Left lobe of liver (tissue), 2 donors: ENCODE data around the gene PIGZ. TPM values are rescaled to one million over a fixed set of nuclear protein-coding genes. Genes with fewer than 3 reads are reported as not detected.

Experiments used
- ATAC-seq: fragments of 200-7000 bp; cut with Tn5 transposase; one replicate; pipeline ENCODE4 v1.9.1; 2020; ENCODE audit warnings: mild to moderate bottlenecking, moderate library complexity
- DNase-seq: peaks from one replicate; pipeline ENCODE4 v3.0.0-alpha.2; 2020; ENCODE audit warnings: low spot score
- total RNA-seq: library from RNA; stranded (reverse); gene quantifications from one replicate; pipeline ENCODE4 v1.2.1, GENCODE V29; 2021
- donor health status: DM: no; HTN: no; CAD: no; lungs with moderate emphysema.
- donor health status: DM: no; HTN: yes; CAD: no.

PIGZ gene
- total RNA-seq, 1 donor from 2014 or later, result 3.8 TPM

DNA sequence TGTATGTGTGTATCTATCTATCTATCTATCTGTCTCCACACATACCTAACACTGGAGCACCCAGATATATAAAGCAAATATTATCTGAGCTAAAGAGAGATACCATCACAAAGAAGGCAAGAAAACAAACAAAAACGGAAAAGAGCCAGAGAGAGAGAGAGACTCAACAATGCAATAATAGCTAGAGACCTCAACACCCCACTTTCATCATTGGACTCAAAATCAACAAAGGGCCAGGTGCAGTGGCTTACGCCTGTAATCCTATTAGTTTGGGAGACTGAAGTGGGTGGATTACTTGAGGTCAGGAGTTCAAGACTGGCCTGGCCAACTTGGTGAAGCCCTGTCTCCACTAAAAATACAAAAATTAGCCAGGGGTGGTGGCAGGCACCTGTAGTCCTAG, 49.7 kb downstream of the PIGZ start:
- ATAC-seq (no peak), DNase-seq (no peak)

DNA sequence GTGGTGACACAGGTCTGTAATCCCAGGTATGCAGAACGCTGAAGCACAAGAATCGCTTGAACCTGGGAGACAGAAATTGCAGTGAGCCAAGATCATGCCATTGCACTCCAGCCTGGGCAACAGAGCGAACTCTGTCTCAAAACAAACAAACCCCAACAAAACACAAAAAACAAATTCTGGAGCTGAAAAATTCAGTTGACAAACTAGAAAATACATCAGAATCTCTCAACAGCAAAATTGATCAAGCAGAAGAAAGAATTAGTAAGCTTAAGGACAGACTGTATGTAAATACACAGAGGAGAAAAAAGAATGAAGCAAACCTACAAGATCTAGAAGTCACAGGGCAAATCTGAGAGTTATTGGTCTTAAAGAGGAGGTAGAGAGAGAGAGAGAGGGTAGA, 51.6 kb downstream of the PIGZ start:
- no peak for ATAC-seq
- DNase-seq, result no peak

DNA sequence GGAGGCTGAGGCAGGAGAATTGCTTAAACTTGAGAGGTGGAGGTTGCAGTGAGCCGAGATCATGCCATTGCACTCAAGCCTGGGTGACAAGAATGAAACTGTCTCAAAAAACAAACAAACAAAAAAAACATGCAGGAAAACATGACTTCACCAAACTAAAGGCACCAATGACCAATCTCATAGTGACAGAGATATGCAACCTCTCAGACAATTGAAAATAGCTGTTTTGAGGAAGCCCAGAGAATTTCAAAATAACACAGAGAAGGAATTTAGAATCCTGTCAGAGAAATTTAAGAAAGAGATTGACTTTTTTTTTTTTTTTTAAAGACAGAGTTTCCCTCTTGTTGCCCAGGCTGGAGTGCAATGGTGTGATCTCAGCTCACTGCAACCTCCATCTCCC, 52.4 kb downstream of the PIGZ start:
- ATAC-seq, result no peak

DNA sequence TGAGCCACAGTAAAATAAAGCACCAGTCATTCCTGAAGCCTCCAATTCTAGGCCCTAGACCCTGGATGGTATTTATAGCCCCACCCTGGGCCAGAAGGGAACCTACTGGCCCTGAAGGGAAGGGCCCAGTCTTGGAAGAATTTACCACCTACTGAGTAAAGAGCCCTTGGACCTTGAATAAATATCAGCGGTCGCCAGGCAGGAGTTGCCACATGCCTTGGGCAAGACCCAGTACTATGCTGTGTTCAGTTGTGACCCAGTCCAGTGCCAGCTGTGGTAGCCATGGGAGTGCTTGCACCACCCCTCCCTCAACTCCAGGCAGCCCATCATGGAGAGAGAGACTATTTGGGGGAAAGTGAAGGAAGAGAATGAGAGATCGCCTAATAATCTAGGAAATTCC, 53.3 kb downstream of the PIGZ start:
- ATAC-seq, result no peak
- DNase-seq, result no peak

More for the DNA sequence above, 52.4 kb downstream of the PIGZ start:
- no peak for DNase-seq

DNA sequence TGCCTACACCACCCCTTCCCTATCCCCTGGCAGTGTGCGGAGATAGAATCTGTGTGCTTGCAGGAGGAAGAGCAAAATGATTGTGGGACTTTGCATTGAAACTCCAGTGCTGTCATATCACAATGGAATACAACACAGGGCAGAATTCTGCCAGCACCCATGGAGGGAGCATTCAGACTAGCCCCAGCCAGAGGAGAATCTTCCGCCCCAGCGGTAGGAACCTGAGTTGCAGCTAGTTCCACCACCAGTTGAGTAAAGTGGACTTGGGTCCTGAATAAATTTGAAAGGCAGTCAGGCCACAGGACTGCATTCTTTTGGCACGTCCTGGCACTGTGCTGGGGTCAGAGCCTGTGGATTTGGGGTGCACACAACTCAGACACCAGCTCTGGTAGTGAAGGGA, 53.8 kb downstream of the PIGZ start:
- ATAC-seq, result no peak
- no peak for DNase-seq

DNA sequence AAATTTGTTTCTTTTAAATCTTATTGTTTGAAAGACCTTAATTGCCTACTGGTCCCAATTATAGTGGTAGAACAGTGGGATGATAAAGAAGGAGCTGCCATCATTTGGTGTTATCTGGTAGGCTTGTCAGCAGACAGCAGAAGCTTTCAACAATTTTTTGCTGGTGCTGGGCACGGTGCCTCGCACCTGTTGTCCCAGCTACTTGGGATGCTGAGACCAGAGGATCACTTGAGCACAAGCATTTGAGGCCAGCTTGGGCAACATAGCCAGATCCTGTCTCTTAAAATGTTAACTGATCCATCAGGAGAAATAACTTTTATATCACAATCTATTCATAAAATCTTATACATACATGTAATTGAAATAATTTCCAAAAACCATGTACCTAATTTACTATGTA, 64.9 kb downstream of the PIGZ start:
- ATAC-seq (no peak), DNase-seq (no peak)

DNA sequence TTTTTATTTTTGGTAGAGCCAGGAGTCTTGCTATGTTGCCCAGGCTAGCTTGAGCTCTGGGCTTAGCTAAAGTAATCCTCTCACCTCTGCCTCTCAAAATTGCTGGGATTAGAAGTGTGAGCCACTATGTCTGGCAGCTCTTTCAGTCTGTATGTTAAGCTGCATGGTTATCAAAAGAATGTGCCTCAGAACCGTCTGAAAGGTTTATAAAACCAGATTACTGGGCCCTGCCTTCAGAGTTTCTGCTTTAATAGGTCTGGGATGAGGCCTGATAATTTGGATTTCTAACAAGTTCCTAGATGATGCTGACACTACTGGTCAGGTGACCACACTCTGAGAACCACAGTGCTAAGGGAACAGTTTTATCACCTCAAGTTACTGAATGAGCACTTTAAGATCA, 66.3 kb downstream of the PIGZ start:
- DNase-seq (no peak), ATAC-seq (no peak)

DNA sequence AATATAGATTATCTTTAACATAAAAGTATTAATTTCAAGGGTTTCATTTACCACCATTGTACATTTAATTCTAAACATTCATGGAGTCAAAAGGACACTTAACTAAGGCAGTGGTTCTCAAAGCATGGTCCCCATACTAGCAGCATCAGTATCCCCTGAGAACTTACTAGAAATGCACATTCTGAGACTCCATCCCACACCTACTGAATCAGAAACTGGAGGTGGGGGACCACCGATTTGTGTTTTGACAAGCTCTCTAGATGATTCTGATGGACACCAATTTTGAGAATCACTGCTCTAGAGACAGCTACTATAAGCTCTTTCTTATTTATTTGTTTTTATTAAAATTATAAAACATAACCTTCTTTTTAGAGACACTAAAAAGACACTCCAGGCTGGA, 66.9 kb downstream of the PIGZ start:
- no peak for DNase-seq
- ATAC-seq, result no peak

Other genes with a start within 250 kb of the PIGZ start
- 37.4 TPM for gene PAK2, start 229.0 kb downstream of the PIGZ start, total RNA-seq
- 12.2 TPM for gene SENP5, start 100.9 kb downstream of the PIGZ start, total RNA-seq
- 16.0 TPM for gene NCBP2, start 26.3 kb downstream of the PIGZ start, total RNA-seq
- gene MELTF, start 61.0 kb upstream of the PIGZ start, total RNA-seq, result 0.70 TPM